Endodermal cell (in vitro differentiated cells): Measurements from ENCODE around the gene LSM4. TPM values are rescaled to one million over a fixed set of nuclear protein-coding genes. Genes with fewer than 3 reads are reported as not detected.
A peak's percentile ranks its signal among the peaks of the same experiment; 100 is the strongest.

Experiments
- DNase-seq: peaks from one replicate; pipeline ENCODE4 v3.0.0-alpha.2; 2017
- H3K27ac ChIP-seq: 2 replicates; pipeline ENCODE4 v1.5.1; 2013; ENCODE audit warnings: mild to moderate bottlenecking, low read depth, low read length, moderate library complexity
- H3K27me3 ChIP-seq: 2 replicates; pipeline ENCODE4 v1.6.1; 2013; ENCODE audit warnings: mild to moderate bottlenecking, low read length, moderate library complexity; ENCODE audit not compliant: insufficient read depth, control insufficient read depth, poor library complexity, severe bottlenecking
- H3K36me3 ChIP-seq: 2 replicates; pipeline ENCODE4 v1.7.0; 2013; ENCODE audit warnings: mild to moderate bottlenecking, low read length, moderate library complexity; ENCODE audit not compliant: control insufficient read depth, insufficient read depth
- H3K4me1 ChIP-seq: one replicate; pipeline ENCODE4 v1.7.0; 2013; ENCODE audit warnings: low read length; ENCODE audit not compliant: control insufficient read depth, insufficient read depth
- H3K4me3 ChIP-seq: 2 replicates; pipeline ENCODE4 v1.5.1; 2013; ENCODE audit warnings: mild to moderate bottlenecking, low read length, moderate library complexity
- H3K9ac ChIP-seq: 2 replicates; pipeline ENCODE4 v1.6.1; 2013; ENCODE audit warnings: mild to moderate bottlenecking, low read length, moderate library complexity; ENCODE audit not compliant: poor library complexity, severe bottlenecking; ENCODE audit errors: extremely low read depth
- H3K9me3 ChIP-seq: 2 replicates; pipeline ENCODE4 v1.6.1; 2013; ENCODE audit warnings: mild to moderate bottlenecking, low read length, moderate library complexity; ENCODE audit not compliant: control insufficient read depth
- H3K27ac Mint-ChIP-seq: 2 replicates; pipeline ENCODE4 v1.8.0; 2020; ENCODE audit warnings: mixed read lengths
- H3K27me3 Mint-ChIP-seq: 2 replicates; pipeline ENCODE4 v1.8.0; 2021; ENCODE audit warnings: mild to moderate bottlenecking, mixed read lengths; ENCODE audit not compliant: insufficient read depth
- H3K36me3 Mint-ChIP-seq: 2 replicates; pipeline ENCODE4 v1.8.0; 2020; ENCODE audit warnings: low read depth, mixed read lengths
- H3K4me1 Mint-ChIP-seq: 2 replicates; pipeline ENCODE4 v1.8.0; 2020; ENCODE audit warnings: mixed read lengths
- H3K4me3 Mint-ChIP-seq: 2 replicates; pipeline ENCODE4 v1.8.0; 2020; ENCODE audit warnings: mild to moderate bottlenecking, moderate library complexity, mixed read lengths
- H3K9me3 Mint-ChIP-seq: 2 replicates; pipeline ENCODE4 v1.8.0; 2020; ENCODE audit warnings: mild to moderate bottlenecking, mixed read lengths
- WGBS, 2 experiments: methylation state at CpG; one replicate each; pipeline versions ENCODE4 v1.1.5 to v1.1.7; 2013; ENCODE audit warnings: missing lambda C conversion rate in 2 of 2, mixed read lengths in 1 of 2; ENCODE audit not compliant: insufficient coverage in 1 of 2, insufficient read length in 1 of 2; 5-methylcytosine and 5-hydroxymethylcytosine counted together
- total RNA-seq, 2 donors: library from RNA; stranded (reverse); fragmentation: NEBNext Ultra II Directional in 1 of 2; extraction: Animal tissue kit (Norgen Biotek cat#: 25700) in 1 of 2; gene quantifications; 2 replicates in 1 of 2; 3 replicates in 1 of 2; pipeline ENCODE4 v1.2.1, GENCODE V29; 2021
- TF ChIP-seq, protein P1 (sequence below): fragments of 200-600 bp; sonication (generic); conservative IDR thresholded peaks from 2 replicates; pipeline ENCODE4 v1.5.0; 2021; ENCODE audit warnings: antibody characterized with exemption, mild to moderate bottlenecking

LSM4 gene
- total RNA-seq, 2 donors from 2014 or later, result 252 to 276 TPM

DNA sequence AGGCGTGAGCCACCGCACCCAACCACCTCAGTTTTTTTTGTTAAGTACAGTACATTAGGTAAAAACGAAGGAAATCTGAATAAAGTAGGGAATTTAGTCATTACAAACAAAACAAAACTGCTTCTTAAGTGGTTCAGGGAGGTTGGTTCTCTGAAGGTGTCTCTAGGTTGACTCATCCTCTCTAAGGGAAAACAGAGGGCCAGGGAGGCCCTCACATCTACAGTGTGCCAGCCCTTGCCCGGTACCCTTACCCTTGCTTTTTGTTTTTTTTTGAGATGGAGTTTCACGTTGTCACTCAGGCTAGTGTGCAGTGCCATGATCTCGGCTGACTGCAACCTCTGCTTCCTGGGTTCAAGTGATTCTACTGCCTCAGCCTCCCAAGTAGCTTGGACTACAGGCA is 24.3 kb downstream of the LSM4 start:
- TF ChIP-seq, protein P1, sequence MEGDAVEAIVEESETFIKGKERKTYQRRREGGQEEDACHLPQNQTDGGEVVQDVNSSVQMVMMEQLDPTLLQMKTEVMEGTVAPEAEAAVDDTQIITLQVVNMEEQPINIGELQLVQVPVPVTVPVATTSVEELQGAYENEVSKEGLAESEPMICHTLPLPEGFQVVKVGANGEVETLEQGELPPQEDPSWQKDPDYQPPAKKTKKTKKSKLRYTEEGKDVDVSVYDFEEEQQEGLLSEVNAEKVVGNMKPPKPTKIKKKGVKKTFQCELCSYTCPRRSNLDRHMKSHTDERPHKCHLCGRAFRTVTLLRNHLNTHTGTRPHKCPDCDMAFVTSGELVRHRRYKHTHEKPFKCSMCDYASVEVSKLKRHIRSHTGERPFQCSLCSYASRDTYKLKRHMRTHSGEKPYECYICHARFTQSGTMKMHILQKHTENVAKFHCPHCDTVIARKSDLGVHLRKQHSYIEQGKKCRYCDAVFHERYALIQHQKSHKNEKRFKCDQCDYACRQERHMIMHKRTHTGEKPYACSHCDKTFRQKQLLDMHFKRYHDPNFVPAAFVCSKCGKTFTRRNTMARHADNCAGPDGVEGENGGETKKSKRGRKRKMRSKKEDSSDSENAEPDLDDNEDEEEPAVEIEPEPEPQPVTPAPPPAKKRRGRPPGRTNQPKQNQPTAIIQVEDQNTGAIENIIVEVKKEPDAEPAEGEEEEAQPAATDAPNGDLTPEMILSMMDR, result no peak
- Histone ChIP-seq H3K4me1 (no peaks in the 10 kb centered on the region), H3K9me3 (no peaks in the 10 kb centered on the region), H3K27me3 (no peaks in the 10 kb centered on the region), H3K36me3 (no peaks in the 10 kb centered on the region), H3K27ac (no peak overlapping the region), H3K4me3 (no peak overlapping the region), H3K9ac (no peak overlapping the region)
- 90 to 91% methylated on average over 2 to 3 of the region's 6 CpGs for WGBS, 2 experiments
- no peak overlapping the region for H3K27ac Mint-ChIP-seq
- no peak overlapping the region for H3K4me3 Mint-ChIP-seq
- H3K4me1 Mint-ChIP-seq, result peaks cover 7% of the 10 kb centered on the region
- no peak for DNase-seq
- H3K9me3 Mint-ChIP-seq, result no peaks in the 10 kb centered on the region
- H3K27me3 Mint-ChIP-seq, result no peaks in the 10 kb centered on the region
- no peaks in the 10 kb centered on the region for H3K36me3 Mint-ChIP-seq

DNA sequence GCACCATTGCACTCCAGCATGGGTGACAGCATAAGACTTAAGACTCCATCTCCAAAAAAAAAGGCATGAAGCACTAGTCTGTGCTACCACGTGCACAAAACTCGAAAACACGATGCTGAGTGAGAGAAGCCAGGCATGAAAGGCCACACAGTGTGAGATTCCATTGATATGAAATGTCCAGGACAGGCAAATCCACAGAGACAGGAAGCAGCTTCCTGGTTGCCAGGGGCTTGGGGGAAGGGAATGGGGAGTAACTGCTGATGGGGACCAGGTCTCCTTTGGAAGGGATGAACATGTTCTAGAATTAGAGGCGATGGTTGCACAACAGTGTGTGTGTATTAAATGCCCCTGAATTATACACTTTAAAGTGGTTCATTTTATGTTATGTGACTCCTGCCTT is 25.6 kb downstream of the LSM4 start:
- no peaks in the 10 kb centered on the region for H3K4me1 ChIP-seq

DNA sequence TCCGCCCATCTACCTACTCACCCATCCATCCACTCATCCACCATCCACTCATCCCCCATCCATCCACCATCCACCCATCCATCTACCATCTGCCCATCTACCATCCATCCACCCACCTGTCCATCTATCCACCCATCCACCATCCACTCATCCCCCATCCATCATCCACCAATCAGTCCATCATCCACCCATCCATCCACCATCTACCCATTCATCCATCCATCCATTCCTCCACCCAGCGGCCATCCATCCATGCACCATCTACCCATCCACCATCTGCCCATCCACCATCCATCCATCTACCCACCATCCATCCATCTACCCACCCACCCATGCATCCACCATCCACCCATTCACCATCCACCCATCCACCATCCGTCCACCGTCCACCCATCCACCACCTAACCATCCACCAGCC is 27.8 kb downstream of the LSM4 start:
- Histone ChIP-seq H3K27ac (no peak overlapping the region), H3K9ac (no peak overlapping the region), H3K27me3 (no peaks in the 10 kb centered on the region), H3K4me1 (no peaks in the 10 kb centered on the region), H3K36me3 (no peaks in the 10 kb centered on the region), H3K4me3 (no peak overlapping the region), H3K9me3 (no peaks in the 10 kb centered on the region)
- Mint-ChIP-seq H3K27ac (no peak overlapping the region), H3K9me3 (no peaks in the 10 kb centered on the region), H3K27me3 (no peaks in the 10 kb centered on the region), H3K4me3 (no peak overlapping the region), H3K36me3 (no peaks in the 10 kb centered on the region), H3K4me1 (peaks cover 9% of the 10 kb centered on the region)
- WGBS, 2 experiments, result 73 to 93% methylated on average over 2 to 4 of the region's 4 CpGs
- no peak for DNase-seq
- TF ChIP-seq, protein P1, result no peak

More for the DNA sequence above, 25.6 kb downstream of the LSM4 start:
- Mint-ChIP-seq H3K4me1 (peaks cover 8% of the 10 kb centered on the region), H3K9me3 (no peaks in the 10 kb centered on the region), H3K4me3 (no peak overlapping the region), H3K27ac (no peak overlapping the region), H3K36me3 (no peaks in the 10 kb centered on the region), H3K27me3 (no peaks in the 10 kb centered on the region)
- H3K27me3 ChIP-seq, result no peaks in the 10 kb centered on the region
- peak; percentile 32 for DNase-seq
- H3K9me3 ChIP-seq, result no peaks in the 10 kb centered on the region
- no peak overlapping the region for H3K4me3 ChIP-seq
- no peak overlapping the region for H3K9ac ChIP-seq
- 69 to 76% methylated on average over 4 of the region's 4 CpGs for WGBS, 2 experiments
- TF ChIP-seq, protein P1, result no peak
- H3K36me3 ChIP-seq, result no peaks in the 10 kb centered on the region
- H3K27ac ChIP-seq, result no peak overlapping the region
